ENCODE measurements around the gene CLDN9. TPM values are rescaled to one million over a fixed set of nuclear protein-coding genes. Genes with fewer than 3 reads are reported as not detected.

The CLDN9 gene
- total and polyA plus RNA-seq, 2 experiments from 2014 or later: 0.09 TPM; not detected in 1

- TF ChIP-seq EZH2phosphoT487 (IDR thresholded peaks at IDR 0.05; ENCODE audit: insufficient read depth, low read depth) (0 out of 2 replicates have a peak, but pooled peaks have one; percentile 30), EZH2 (IDR thresholded peaks at IDR 0.05; ENCODE audit: insufficient read depth, poor library complexity, severe bottlenecking) (no peak)
- in situ Hi-C loops (cut with MboI): no loop called here
- no peak for DNase-seq
- H3K9me2 ChIP-seq (ENCODE audit: insufficient read depth): no peaks in the 10 kb centered on the region
- H3K79me2 ChIP-seq (ENCODE audit: insufficient read depth): no peaks in the 10 kb centered on the region
- H3K9me3 ChIP-seq (ENCODE audit: low read depth): no peaks in the 10 kb centered on the region
- no peak within 1 kb of the TSS for H3K27ac ChIP-seq
- H3F3A ChIP-seq (ENCODE audit: insufficient read depth): no peaks in the 10 kb centered on the region
- no peaks in the 10 kb centered on the region for H4K20me1 ChIP-seq (ENCODE audit: insufficient read depth)
- WGBS, 2 experiments (ENCODE audit: low coverage in 1 of 2, low lambda C conversion rate in 2 of 2, missing lambda C conversion rate in 2 of 2): 12 to 16% methylated on average over 31 to 33 of the region's 44 CpGs
- H3K4me2 ChIP-seq (ENCODE audit: unreplicated experiment): no peak within 1 kb of the TSS
- peaks cover 42% of the 10 kb centered on the region for H3K27me3 ChIP-seq (replicated peaks; ENCODE audit: insufficient read depth)
- H3K4me1 ChIP-seq (ENCODE audit: insufficient read depth): no peaks in the 10 kb centered on the region
- no peak within 1 kb of the TSS for H2AFZ ChIP-seq
- no peak within 1 kb of the TSS for H3K4me3 ChIP-seq
- no peak within 1 kb of the TSS for H3K9ac ChIP-seq
- H3K36me3 ChIP-seq (ENCODE audit: low read depth): no peaks in the 10 kb centered on the region
Measured at GRCh38 chr16:3036726-3037315, 24.1 kb downstream of the CLDN9 start, which contains the start of gene BICDL2. Gene BICDL2 (minus strand): TSS chr16:3036944. CDS start chr16:3035496, 1,448 bp downstream.

GRCh38 chr16:3038256-3038655, 25.5 kb downstream of the CLDN9 start:
- H3K36me3 ChIP-seq (ENCODE audit: low read depth): no peaks in the 10 kb centered on the region
- no peak overlapping the region for H3K9ac ChIP-seq
- in situ Hi-C loops (cut with MboI): no loop called here
- no peak overlapping the region for H3K4me2 ChIP-seq (ENCODE audit: unreplicated experiment)
- peak; percentile 10 for DNase-seq
- TF ChIP-seq EZH2 (IDR thresholded peaks at IDR 0.05; ENCODE audit: insufficient read depth, poor library complexity, severe bottlenecking): no peak
- no peak for TF ChIP-seq EZH2phosphoT487 (IDR thresholded peaks at IDR 0.05; ENCODE audit: insufficient read depth, low read depth)
- 22 to 27% methylated on average over 11 of the region's 11 CpGs for WGBS, 2 experiments (ENCODE audit: low coverage in 1 of 2, low lambda C conversion rate in 2 of 2, missing lambda C conversion rate in 2 of 2)
- no peak overlapping the region for H2AFZ ChIP-seq
- no peaks in the 10 kb centered on the region for H3K4me1 ChIP-seq (ENCODE audit: insufficient read depth)
- no peaks in the 10 kb centered on the region for H3F3A ChIP-seq (ENCODE audit: insufficient read depth)
- H3K27ac ChIP-seq: no peak overlapping the region
- H3K9me2 ChIP-seq (ENCODE audit: insufficient read depth): no peaks in the 10 kb centered on the region
- H4K20me1 ChIP-seq (ENCODE audit: insufficient read depth): no peaks in the 10 kb centered on the region
- H3K79me2 ChIP-seq (ENCODE audit: insufficient read depth): no peaks in the 10 kb centered on the region
- no peak overlapping the region for H3K4me3 ChIP-seq
- no peaks in the 10 kb centered on the region for H3K9me3 ChIP-seq (ENCODE audit: low read depth)
- peaks cover 40% of the 10 kb centered on the region for H3K27me3 ChIP-seq (replicated peaks; ENCODE audit: insufficient read depth)

GRCh38 chr16:3038896-3039295, 26.2 kb downstream of the CLDN9 start:
- Histone ChIP-seq H3K4me1 (ENCODE audit: insufficient read depth) (no peaks in the 10 kb centered on the region), H3K36me3 (ENCODE audit: low read depth) (no peaks in the 10 kb centered on the region), H3K27me3 (replicated peaks; ENCODE audit: insufficient read depth) (peaks cover 35% of the 10 kb centered on the region), H3K4me2 (ENCODE audit: unreplicated experiment) (no peak overlapping the region), H3K27ac (no peak overlapping the region), H3K9ac (no peak overlapping the region), H2AFZ (no peak overlapping the region), H3F3A (ENCODE audit: insufficient read depth) (no peaks in the 10 kb centered on the region), H3K9me3 (ENCODE audit: low read depth) (no peaks in the 10 kb centered on the region), H3K79me2 (ENCODE audit: insufficient read depth) (no peaks in the 10 kb centered on the region), H3K4me3 (no peak overlapping the region), H3K9me2 (ENCODE audit: insufficient read depth) (no peaks in the 10 kb centered on the region), H4K20me1 (ENCODE audit: insufficient read depth) (no peaks in the 10 kb centered on the region)
- in situ Hi-C loops (cut with MboI): no loop called here
- no peak for DNase-seq
- TF ChIP-seq EZH2phosphoT487 (IDR thresholded peaks at IDR 0.05; ENCODE audit: insufficient read depth, low read depth): no peak
- no peak for TF ChIP-seq EZH2 (IDR thresholded peaks at IDR 0.05; ENCODE audit: insufficient read depth, poor library complexity, severe bottlenecking)
- WGBS, 2 experiments (ENCODE audit: low coverage in 1 of 2, low lambda C conversion rate in 2 of 2, missing lambda C conversion rate in 2 of 2): 65 to 70% methylated on average over 5 of the region's 5 CpGs

GRCh38 chr16:3042376-3042775, 29.7 kb downstream of the CLDN9 start:
- in situ Hi-C loops (cut with MboI): no loop called here
- no peaks in the 10 kb centered on the region for H3K4me1 ChIP-seq (ENCODE audit: insufficient read depth)
- WGBS, 2 experiments (ENCODE audit: low coverage in 1 of 2, low lambda C conversion rate in 2 of 2, missing lambda C conversion rate in 2 of 2): 69 to 70% methylated on average over 3 of the region's 3 CpGs
- H3K9me2 ChIP-seq (ENCODE audit: insufficient read depth): no peaks in the 10 kb centered on the region
- H4K20me1 ChIP-seq (ENCODE audit: insufficient read depth): no peaks in the 10 kb centered on the region
- peaks cover 37% of the 10 kb centered on the region for H3K27me3 ChIP-seq (replicated peaks; ENCODE audit: insufficient read depth)
- H3K27ac ChIP-seq: no peak overlapping the region
- no peaks in the 10 kb centered on the region for H3K9me3 ChIP-seq (ENCODE audit: low read depth)
- TF ChIP-seq EZH2phosphoT487 (IDR thresholded peaks at IDR 0.05; ENCODE audit: insufficient read depth, low read depth) (no peak), EZH2 (IDR thresholded peaks at IDR 0.05; ENCODE audit: insufficient read depth, poor library complexity, severe bottlenecking) (no peak)
- no peak overlapping the region for H3K4me2 ChIP-seq (ENCODE audit: unreplicated experiment)
- H3K36me3 ChIP-seq (ENCODE audit: low read depth): no peaks in the 10 kb centered on the region
- no peak overlapping the region for H2AFZ ChIP-seq
- no peaks in the 10 kb centered on the region for H3F3A ChIP-seq (ENCODE audit: insufficient read depth)
- no peak for DNase-seq
- no peaks in the 10 kb centered on the region for H3K79me2 ChIP-seq (ENCODE audit: insufficient read depth)
- H3K9ac ChIP-seq: no peak overlapping the region
- no peak overlapping the region for H3K4me3 ChIP-seq

All from GM23248 (cell line).